Stimulated activated CD8-positive, alpha-beta memory T cell treated with anti-CD3 and anti-CD28 coated beads, Interleukin-15, amount 100 ng/mL, for 4 hours (primary cell): ENCODE data around the gene PRLR.

ENCODE experiments used
- DNase-seq, 2 donors: peaks; one replicate each; pipeline ENCODE4 v3.0.0-alpha.2; 2020; ENCODE audit warnings: low read depth in 2 of 2

PRLR gene

DNA sequence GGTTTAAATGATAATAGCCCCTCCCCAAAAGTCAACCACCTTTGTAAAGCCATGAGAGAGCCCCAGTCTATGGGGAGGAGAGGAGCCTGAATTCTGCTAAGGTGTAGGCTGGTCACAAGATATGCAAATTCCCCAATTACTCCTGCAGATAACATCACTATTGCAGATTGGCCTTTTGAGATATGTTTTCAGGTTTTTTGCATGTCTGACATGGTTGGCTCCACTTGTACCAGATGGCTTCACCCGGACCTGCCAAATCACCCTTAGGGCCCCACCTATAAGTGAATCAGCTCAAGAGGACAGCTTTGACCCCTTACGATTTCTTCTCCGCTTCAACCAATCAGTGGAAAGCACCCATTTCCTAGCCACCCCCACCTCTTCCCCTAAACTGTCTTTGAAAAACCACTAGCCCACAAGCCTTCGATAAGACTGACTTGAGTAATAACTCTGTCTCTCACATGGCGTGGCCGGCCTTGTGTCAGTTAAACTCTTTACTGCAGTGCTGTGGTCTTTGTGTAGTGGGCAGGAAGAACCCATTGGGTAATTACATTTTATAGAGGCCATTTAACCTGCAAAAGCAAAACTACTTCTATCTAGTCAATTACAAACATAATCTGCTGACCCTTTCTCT, 69.7 kb downstream of the PRLR start:
- no peak for DNase-seq

DNA sequence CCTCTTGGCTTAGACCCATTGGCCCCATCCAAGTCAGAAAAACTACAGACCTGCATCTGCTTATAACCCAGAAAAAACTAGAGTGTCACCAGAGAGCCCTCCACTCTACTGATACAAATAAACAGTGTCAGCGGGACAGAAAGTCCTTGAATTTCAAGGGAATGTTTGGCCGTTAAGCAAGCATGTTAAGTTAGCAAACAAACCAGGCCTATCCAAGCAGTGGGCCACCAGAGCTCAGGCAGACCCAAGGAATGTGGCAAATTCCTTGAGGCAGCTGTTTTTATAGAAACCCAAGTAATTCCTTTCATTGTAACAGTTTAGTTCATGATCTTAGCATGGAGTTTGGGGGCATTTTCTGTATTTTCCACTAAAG, 70.9 kb downstream of the PRLR start:
- DNase-seq, result no peak

DNA sequence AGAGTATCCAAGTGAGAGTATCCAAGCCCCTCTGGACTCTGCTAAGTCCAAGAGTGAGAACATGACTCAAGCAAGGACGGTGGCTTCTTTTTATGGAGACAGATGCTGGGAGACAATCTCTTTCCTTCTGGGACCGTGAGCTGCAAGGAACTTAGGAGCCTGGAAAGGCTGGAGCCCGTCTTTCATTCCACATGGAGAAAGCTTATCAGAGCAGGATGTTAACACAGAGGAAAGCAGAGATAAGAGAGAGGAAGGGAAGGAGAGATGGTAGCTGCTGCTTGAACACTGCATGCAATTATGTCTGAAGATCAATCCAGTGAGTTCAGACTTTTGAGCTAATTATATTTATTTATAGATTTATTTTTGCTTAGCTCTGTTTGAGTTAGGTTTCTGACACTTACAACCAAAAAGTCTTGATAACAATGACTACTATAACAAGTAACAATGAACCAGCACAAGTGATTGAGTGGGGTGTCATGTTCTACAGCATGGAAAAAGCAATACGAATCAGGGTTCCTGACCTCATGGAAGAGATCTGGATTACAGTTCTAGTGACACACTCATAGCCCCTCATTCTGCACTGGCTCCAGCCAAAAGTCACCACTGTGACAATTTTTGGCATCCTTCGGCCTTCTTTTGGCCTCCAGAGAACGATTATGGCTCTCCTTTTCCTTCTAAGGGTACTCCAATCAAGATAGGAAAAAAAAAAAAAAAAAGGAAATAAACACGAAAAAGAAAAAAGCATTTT, 71.5 kb downstream of the PRLR start:
- no peak for DNase-seq

DNA sequence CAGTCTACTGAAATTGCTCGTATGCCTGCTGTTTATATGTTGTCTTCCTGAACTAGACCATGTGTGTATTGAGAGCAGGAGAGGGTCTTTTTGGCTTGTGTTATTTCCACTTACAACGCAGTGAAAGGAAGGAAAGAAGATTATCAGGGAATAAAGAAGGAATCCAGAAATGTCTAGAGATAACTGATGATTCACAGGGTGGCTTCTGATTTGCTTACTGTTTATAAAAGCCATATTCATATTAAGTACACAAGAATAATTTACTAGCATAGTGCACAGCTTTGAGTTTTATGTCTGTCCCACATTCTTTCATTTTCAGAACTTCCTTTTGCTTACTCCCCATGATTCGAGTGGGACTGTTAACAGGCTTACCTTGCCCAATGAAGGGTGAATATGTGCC, 72.1 kb downstream of the PRLR start:
- no peak for DNase-seq

DNA sequence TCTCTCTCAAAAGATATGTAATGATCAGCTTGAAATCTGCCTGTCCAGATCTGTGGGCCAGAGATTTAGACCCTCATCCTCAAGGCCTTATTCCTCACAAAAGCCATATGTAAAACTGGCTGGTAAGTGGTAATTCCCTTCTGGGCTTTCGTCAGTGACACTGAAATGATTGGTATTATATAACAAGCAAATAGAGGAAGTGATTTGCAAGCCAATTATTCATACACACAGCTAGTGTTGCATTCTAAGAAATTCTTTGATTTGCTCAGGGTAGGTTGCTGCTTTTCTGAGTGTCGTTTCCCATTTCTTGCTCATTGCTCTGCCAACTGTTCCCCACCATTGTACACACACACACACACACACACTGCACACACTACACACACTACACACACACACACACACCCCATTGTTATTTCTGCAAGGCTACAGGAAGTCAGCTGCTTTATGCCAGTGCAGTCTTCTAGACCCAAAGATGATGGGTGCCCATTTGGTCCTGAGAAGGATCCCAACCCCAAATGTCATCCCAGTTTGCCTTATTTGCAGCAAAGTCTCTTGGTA, 76.8 kb downstream of the PRLR start:
- no peak for DNase-seq

DNA sequence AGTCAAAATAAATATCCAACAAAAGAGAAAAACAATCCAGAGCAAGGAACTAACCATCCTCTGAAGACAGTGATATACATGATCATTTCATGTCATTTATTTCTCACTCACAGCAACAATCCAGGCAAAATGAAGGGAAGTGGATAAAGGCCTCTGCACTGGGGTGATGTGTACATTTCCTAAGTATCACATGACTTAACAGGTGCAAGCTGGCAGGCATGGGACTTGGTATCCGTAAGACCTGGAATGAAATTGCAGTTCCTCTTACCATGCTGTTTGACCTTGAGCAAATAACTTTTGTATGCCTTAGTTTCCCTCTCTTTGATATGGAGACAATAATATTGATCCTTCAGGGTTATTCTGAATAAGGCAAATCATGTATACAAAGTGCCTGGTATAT, 77.6 kb downstream of the PRLR start:
- DNase-seq, result no peak

DNA sequence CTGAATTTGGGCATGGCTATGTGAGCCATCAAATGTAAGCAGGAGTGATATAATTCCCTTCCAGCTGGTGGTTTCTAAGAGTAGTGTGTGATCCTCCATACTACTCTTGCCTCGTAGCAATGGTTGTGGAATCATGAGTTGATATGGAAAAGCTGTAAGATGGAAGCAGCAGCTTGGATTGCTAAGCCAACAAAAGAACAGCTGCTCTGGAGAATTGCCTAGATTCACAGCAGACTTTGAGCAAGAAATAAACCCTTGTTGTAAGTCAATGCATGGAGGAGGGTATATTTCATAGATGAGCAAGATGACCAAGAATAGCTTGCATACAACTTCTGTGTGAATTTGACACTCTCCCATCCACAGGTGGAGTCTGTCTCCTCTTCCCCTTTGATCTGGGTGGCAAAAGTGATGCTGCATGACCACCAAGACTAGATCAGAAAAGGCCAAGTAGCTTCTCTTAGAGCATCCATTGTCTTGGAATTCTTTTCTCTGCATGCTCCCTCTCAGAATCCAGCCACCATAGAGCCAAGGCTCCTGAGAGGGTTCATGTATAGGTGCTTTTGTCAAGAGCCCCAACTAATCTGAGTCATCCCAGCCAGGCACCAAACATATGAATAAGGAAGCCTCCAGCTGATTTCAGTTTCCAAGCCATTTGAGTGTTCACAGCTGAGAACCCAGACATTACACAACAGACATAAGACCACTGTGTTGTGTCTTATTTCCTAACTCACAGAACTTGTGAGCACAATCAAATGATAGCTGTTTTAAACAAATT, 79.0 kb downstream of the PRLR start:
- DNase-seq, result no peak

DNA sequence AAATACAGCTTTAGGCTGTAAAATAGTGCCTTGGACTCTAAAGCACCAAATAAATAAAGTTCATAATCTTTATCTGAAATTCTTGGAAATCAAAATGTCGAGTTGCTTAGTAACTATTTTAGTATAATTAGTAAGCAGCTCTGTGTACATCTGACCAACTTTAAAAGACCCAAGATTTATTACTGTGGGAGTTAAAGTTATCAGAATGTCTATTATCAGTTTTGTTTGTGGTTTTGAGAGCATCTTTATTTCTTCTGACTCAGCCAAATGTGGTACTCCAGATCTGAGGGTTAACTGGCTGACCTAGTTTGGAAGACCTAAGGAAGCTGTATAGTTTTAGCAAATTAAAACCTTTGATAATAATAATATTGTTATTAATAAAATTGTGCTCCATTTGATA, 81.2 kb downstream of the PRLR start:
- no peak for DNase-seq

DNA sequence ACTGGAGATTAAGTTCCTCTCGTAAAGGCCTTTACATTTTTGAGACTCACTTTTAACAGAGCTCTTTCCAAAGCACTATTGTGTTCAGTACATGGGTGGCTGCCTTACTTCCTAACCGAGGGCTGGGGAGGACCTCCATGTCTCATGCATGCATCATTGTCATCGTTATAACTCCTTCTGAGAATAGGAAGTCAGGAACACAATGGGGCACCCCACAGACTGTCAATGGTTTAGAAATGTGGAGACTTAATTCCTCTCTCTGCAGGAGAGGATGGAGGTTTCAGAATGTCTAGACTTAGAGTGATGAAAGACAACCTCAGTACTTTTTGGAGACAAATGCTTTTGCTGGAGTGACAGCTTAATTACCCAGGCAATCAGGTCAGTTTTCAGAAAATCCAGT, 83.9 kb downstream of the PRLR start:
- DNase-seq, result no peak

DNA sequence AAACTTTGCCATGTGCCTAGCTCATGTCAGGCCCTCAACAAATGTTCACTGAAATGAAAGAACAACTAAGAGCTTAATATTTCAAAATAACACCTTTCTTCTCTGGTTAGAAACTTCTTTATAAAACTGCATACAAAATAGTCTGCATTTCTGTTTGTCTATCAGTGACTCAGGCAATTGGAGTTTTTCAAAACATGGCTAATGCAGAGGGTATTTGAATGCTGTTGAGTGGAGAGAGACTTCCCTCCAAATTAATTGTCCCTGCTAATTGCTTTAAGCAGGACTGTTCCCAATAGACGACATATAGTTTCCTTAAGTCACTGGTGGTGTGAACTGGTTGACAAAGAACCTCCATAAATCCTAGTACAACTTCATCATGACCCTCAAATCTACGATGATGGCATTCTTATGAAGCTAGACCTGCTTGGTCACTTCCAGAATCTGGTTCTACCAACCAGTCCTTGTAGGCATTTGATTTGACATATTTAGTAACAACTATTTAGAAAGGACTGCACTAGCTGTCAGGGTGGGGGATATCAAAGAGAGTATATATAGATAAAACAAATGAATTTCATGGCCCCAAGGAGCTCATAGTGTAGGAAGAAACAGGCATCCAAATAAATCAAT, 84.5 kb downstream of the PRLR start:
- no peak for DNase-seq

DNA sequence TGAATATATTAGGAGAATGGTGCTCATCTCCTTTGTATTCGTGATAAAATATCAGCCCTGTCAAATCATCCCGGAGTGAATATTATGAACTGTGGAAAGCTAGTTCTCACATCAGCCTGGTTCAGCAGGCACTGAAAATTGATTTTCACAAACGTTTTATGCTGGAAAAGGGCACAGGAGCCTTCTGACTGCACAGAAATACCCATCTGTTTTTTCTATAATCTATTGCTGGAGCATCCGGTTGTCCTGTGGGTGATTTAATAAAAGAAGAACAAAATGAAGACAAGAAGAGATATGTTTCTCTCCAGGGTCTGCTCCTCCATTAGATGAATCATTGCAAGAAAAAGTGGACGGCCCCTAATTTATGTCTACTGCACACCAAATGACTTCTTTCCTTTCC, 85.3 kb downstream of the PRLR start:
- DNase-seq, result no peak

DNA sequence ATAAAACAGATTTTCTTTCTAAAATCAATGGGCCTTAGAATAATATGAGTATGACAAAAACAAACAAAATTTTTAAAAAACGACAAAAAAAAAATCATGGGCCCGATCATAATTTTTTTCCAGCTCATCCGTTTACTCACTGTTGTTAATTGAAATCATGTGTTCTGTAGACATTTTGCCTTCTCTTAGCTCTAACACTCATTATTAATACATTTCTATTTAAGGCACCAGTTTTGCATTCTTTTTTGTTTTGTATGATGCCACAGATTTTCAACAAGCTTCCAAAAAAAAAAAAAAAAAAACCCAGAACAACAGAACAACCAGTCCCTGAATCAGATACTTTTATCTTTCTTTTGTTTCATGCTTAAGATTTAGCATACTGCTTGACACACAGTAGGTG, 86.4 kb downstream of the PRLR start:
- DNase-seq, result no peak

DNA sequence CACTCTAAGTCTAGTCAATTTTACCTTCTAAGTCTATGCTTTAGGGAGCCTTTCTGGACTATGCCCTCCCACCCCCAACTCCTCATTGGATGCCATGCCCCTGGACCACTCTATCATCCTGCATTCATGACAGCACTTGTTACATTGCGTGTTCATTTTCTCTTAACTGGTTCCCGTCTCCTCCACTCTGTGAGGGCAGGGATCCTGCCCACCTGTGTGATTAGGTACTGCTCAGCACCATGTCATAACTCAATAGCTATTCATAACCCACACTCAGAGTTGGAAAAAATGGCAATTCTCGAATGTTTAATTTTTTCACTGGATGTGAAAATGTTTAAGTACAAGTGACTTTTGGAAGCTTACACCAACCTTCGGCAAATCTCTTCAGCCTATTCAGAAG, 88.5 kb downstream of the PRLR start:
- no peak for DNase-seq

DNA sequence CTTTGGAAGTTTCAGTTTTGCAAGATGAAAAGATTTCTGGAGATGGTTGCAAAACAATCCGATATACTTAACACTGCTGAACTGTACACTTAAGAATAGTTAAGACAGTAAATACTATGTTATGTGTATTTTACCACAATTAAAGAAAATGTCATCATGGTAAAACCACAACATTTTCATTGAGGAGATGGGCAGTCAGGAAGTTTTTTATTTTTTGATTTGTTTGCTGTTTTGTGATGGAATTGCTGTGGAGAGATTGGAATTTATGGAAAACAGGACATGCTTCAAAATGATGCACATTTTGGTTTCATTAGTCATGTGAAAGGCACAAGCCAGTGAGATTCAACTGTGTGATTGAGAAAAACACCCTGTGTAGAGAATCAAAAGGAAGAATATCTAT, 92.1 kb downstream of the PRLR start:
- DNase-seq, result no peak

DNA sequence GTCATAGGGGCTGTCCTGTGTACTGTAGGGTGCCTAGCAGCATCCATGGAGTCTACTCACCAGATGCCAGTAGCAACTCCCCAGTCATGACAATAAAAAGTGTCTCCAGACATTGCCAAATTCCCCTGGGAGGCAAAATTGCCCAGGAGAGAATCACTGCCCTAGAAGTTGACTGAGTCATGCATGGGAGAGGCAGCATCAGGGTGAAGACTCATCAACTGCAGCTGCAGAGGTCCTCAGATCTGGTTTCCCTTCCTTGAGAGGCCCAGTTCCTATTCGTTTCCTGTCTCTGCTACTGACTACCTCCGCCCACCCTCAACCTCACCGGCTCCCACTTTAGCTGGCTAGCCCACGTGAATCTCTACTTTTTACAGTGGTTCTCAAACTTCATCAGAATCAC, 93.9 kb downstream of the PRLR start:
- DNase-seq, result no peak

DNA sequence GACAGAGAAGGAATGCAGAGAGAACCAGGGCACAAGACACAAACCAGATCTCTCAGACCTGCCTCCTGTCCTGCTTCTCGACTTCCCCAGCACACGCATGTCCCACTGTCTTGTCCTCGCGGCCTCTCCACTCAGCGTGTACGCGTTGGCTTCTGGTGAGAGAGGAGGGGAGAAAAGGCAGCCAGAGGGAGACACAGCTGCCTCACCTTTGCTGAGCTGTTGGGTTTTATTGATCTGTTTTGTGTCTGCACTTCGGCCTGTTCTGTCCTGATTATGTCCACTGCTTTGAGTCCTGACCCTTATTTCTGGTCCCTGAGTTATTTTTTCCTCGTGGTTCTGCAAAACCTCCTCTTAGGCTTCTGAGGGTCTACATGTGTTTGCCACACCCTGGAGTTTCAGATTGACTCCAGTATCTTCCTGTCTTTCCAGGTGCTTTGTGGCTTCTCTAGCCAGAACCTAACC, 95.0 kb downstream of the PRLR start:
- no peak for DNase-seq

DNA sequence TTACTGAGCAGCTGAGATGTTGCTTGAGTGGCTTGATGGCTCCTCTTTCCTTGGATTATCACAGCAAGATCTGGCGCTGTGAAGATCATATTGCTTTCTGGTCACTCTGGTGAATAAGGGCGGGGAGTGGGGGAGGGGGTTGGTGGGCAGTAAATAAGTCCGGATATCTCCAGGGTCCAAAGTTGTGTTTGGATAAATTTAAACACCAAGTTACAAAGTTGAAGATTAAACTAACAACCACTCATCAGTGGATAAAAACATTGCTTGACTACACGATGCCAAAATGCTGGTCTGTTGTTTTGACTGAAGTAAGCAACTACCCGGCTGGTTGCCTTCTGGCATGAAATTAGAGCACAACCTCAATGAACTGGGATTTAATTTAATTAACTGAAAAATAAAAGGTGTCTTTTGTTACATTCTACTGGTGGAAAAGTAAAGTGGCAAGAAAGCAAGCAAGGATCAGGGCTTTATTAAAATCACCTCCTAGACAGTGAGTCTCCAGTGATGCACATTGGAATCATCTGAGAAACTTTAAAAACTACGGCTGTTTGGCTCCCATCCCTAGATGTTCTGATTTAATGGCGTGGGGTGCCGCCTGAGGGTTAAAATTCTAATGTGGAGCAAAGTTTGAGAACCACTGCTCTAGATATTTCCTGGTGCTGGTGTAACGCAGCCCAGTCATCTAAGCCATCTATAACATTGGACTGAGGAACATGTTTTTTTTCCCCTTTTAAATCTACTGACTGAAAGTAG, 95.8 kb downstream of the PRLR start:
- DNase-seq, result no peak

DNA sequence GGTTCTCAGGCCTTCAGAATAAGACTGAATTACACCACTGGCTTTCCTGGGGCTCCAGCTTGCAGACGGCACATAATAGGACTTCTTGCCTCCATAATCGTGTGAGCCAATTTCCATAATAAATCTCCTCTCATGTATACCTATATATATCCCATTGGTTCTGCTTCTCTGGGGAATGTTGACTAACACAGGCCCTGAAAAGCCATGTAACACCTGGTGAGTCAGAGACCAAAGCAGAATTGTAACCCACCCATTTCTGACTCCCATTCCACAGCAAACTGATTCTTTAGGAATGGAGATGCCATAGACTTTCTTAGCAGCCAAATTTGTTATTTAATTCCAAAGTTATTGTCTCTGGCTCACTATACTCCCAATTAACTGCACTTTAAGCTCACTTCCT, 97.1 kb downstream of the PRLR start:
- no peak for DNase-seq

DNA sequence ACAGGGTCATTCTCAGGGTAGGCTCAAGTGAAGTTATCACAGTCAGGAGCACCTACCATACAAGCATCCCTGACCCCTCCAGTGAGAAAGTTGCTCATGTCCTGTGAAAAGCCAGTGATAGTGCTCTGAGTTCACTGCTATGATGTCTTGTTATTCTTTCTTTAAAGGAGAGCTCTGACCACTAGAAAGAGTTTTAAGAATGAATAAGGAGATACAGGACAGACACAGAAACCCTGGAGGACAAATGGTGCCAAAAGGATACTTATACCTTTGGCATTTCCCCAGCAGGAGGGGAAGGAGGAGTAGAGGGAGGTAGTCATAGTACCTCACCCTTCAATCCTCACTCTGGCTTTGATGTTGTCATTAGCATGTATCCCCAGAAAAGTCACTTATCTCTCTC, 98.6 kb downstream of the PRLR start:
- DNase-seq, result no peak

DNA sequence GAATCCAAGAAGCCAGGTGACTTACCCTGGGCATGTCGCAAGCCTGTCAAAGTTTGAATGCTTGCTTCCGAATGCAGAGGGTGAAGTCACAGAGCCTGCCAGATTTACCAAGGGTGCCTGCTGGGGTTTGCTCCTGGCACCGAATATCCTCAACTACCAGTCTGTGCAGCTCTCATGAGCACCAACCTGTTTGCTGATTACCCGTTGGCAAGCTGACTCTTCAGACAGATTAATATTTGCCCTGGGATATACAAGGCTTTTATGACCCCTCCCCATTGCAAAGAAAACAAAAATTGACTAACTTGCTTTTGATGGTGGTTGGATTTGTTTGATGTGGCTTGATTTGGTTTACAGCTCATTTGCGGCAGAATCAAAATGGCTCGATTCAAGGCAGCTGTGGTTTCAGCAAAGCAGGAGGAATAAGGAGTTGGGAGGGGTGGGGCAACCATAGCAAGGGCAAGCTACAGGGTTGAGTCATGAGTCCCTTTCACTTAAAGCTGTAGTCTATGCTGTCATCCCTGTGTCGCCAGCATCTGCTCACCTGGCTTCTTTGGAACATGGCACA, 100.3 kb downstream of the PRLR start:
- peak in 1 of 2 donors; percentile 13 for DNase-seq

DNA sequence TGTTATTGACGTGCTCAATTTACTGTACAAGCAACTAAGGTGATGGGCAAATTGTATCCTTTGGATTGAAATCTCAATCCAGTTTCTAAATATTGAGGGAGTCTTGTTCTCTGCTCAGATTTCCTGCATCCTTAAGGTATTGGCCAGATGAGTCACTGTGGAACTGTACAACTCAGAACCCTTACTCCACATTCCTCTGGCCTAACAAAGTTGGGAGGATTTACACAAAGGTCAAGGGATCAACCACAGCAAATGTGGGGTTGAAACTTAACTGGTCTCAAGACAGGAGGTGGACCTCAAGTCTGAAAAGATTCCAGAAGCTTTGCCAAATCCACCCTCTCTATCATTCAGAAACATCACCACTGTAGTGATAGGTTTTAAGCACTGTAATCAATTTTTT, 101.0 kb downstream of the PRLR start:
- no peak for DNase-seq
